ENCODE results near the gene CDCP2. TPM values are rescaled to one million over a fixed set of nuclear protein-coding genes. Genes with fewer than 3 reads are reported as not detected.
"Not testable (repeated sequence)": the region's sequence is repeated elsewhere in the genome, so short reads cannot be mapped to it uniquely, and the experiment has no call there.

The CDCP2 gene
- total and polyA plus RNA-seq, 3 donors from 2014 or later, result 0.06 to 0.24 (median 0.20) TPM

DNA sequence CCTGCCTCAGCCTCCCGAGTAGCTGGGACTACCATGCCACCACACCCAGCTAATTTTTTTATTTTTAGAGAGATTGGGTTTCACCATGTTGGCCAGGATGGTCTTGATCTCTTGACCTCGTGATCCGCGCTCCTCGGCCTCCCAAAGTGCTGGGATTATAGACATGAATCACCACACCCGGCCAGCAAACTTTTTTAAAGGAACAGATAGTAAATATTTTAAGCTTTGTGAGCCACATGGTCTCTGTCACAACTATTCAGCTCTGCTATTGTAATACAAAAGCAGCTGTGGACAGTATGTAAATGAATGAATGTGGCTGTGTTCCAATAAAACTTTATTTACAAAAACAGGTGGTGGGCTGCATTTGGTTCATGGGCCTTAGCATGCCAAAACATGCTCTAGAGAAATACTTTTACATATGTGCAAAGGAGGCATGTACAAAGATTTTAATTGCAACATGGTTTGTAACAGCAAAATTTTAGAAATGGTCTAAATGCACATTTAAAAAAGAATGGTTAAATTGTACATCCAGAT, 47.0 kb downstream of the CDCP2 start:
- Histone ChIP-seq H3K27me3 (no peaks in the 10 kb centered on the region), H3K4me1 (no peaks in the 10 kb centered on the region), H3K4me3 (no peak overlapping the region), H3K27ac (no peak overlapping the region), H3K9me3 (no peaks in the 10 kb centered on the region), H3K36me3 (ENCODE audit: low read depth, missing control alignments) (no peaks in the 10 kb centered on the region)
- no peak for TF ChIP-seq POLR2A (IDR thresholded peaks at IDR 0.05)
- TF ChIP-seq, protein P1, sequence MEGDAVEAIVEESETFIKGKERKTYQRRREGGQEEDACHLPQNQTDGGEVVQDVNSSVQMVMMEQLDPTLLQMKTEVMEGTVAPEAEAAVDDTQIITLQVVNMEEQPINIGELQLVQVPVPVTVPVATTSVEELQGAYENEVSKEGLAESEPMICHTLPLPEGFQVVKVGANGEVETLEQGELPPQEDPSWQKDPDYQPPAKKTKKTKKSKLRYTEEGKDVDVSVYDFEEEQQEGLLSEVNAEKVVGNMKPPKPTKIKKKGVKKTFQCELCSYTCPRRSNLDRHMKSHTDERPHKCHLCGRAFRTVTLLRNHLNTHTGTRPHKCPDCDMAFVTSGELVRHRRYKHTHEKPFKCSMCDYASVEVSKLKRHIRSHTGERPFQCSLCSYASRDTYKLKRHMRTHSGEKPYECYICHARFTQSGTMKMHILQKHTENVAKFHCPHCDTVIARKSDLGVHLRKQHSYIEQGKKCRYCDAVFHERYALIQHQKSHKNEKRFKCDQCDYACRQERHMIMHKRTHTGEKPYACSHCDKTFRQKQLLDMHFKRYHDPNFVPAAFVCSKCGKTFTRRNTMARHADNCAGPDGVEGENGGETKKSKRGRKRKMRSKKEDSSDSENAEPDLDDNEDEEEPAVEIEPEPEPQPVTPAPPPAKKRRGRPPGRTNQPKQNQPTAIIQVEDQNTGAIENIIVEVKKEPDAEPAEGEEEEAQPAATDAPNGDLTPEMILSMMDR (IDR thresholded peaks at IDR 0.05), result no peak
- no peak for DNase-seq
- 60 to 71% methylated on average over 6 of the region's 6 CpGs for WGBS, 2 donors
- intact Hi-C loops (cut with DNase I; ENCODE audit: low total_unique reads), result no loop called here

DNA sequence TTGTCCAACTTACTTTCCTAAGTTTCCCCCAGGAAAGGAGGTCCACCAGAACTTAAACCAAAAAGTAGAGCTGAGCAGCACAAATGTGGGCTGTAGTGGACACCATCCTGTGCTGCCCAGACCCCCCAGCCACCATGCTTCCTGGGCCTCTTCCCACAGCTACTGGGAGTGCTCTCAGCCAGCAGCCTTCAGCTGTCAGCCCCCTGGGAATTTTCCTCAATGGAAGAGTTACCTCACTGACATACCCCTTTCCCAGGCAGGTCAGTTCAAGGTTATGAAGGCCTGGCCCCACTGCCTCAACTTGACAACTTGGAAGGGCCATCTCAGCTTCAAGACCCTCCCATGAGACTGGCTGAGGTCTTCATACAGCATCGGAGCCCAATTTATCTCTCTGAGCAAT, 47.7 kb downstream of the CDCP2 start:
- no peak for DNase-seq
- 67 to 73% methylated on average over 1 of the region's 1 CpG for WGBS, 2 donors
- intact Hi-C loops (cut with DNase I; ENCODE audit: low total_unique reads), result no loop called here

DNA sequence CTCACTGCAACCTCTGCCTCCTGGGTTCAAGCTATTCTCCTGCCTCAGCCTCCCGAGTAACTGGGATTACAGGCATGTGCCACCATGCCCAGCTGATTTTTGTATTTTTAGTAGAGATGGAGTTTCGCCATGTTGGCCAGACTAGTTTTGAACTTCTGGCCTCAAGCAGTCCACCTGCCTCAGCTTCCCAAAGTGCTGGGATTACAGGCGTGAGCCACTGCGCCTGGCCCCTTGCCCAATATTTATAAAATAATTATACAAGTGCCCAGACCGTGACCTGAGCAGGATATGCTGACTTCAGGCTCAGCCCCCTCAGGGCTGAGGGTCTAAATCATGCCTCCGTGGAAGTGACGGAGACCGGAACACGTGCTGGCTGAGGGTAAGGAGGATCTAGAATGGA, 48.2 kb downstream of the CDCP2 start:
- intact Hi-C loops (cut with DNase I; ENCODE audit: low total_unique reads); H3K27me3 ChIP-seq; H3K4me1 ChIP-seq; DNase-seq; H3K27ac ChIP-seq; H3K36me3 ChIP-seq (ENCODE audit: low read depth, missing control alignments); H3K4me3 ChIP-seq; H3K9me3 ChIP-seq: not testable (repeated sequence)
- WGBS, 2 donors, result 95% methylated on average over 9 of the region's 9 CpGs

More for the DNA sequence above, 47.7 kb downstream of the CDCP2 start:
- H3K9me3 ChIP-seq, result no peaks in the 10 kb centered on the region
- H3K27me3 ChIP-seq, result no peaks in the 10 kb centered on the region
- H3K36me3 ChIP-seq (ENCODE audit: low read depth, missing control alignments), result no peaks in the 10 kb centered on the region
- TF ChIP-seq, protein P1 (IDR thresholded peaks at IDR 0.05), result no peak
- no peak overlapping the region for H3K27ac ChIP-seq
- no peaks in the 10 kb centered on the region for H3K4me1 ChIP-seq
- no peak overlapping the region for H3K4me3 ChIP-seq

DNA sequence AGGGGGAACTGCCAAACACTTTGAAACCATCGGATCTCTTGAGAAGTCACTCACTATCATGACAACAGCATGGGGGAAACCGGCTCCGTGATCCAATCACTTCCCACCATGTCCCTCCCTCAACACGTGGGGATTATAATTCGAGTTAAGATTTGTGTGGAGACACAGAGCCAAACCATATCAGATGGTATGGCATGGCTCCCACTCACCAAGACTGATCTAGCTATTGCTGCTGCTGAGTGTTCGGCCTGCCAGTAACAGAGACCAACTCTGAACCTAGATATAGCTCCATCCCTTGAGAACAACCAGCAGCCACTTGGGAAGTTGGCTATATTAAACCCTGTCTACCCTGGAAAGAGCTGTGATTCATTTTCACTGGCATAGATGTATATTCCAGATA, 49.4 kb downstream of the CDCP2 start:
- no peak overlapping the region for H3K27ac ChIP-seq
- no peaks in the 10 kb centered on the region for H3K36me3 ChIP-seq (ENCODE audit: low read depth, missing control alignments)
- H3K4me1 ChIP-seq, result no peaks in the 10 kb centered on the region
- intact Hi-C loops (cut with DNase I; ENCODE audit: low total_unique reads), result no loop called here
- WGBS, 2 donors, result 92 to 96% methylated on average over 6 of the region's 6 CpGs
- H3K27me3 ChIP-seq, result no peaks in the 10 kb centered on the region
- no peaks in the 10 kb centered on the region for H3K9me3 ChIP-seq
- H3K4me3 ChIP-seq, result no peak overlapping the region
- TF ChIP-seq, protein P1 (IDR thresholded peaks at IDR 0.05), result no peak
- TF ChIP-seq POLR2A (IDR thresholded peaks at IDR 0.05), result no peak
- DNase-seq, result no peak

DNA sequence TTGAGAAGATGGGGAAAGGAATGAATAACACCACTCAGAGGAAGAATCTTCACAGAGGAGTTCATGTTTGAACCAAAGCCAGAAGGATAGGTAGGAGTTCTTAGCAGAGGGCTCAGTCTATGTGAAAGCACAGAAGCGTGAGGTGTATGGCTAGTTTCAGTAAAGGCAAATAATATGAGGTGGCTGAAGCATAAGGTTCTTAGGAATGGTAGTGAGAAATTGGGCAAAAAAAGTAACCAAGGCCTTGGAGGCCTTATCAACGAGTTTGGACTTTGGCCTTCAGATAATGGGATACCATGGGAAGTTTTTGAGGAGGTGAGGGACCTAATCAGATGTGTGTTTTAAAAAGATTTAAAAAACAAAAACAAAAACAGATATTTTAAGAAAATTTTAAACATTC, 52.3 kb downstream of the CDCP2 start:
- Histone ChIP-seq H3K9me3 (no peaks in the 10 kb centered on the region), H3K27me3 (no peaks in the 10 kb centered on the region), H3K4me1 (peaks cover 11% of the 10 kb centered on the region), H3K4me3 (no peak overlapping the region), H3K36me3 (ENCODE audit: low read depth, missing control alignments) (no peaks in the 10 kb centered on the region), H3K27ac (no peak overlapping the region)
- DNase-seq, result no peak
- TF ChIP-seq POLR2A (IDR thresholded peaks at IDR 0.05), result no peak
- TF ChIP-seq, protein P1 (IDR thresholded peaks at IDR 0.05), result no peak
- 60 to 83% methylated on average over 2 of the region's 2 CpGs for WGBS, 2 donors
- intact Hi-C loops (cut with DNase I; ENCODE audit: low total_unique reads), result no loop called here
